ENCODE measurements around the gene NHP2. TPM values are rescaled to one million over a fixed set of nuclear protein-coding genes. Genes with fewer than 3 reads are reported as not detected.

The NHP2 gene
- polyA plus RNA-seq, 1 donor from 2014 or later, result 332 TPM

- Histone ChIP-seq H3K79me2 (replicated peaks; ENCODE audit: insufficient read depth, low read length) (peaks cover 12% of the 10 kb centered on the region), H3K9me2 (ENCODE audit: insufficient read depth, low read length) (no peaks in the 10 kb centered on the region), H3K27me3 (ENCODE audit: insufficient read depth, low read depth, low read length) (no peaks in the 10 kb centered on the region), H3K4me3 (ENCODE audit: low read length) (no peak overlapping the region), H4K20me1 (ENCODE audit: insufficient read depth) (peaks cover 11% of the 10 kb centered on the region), H3K27ac (ENCODE audit: low read length) (no peak overlapping the region), H3K4me2 (ENCODE audit: low read length) (no peak overlapping the region), H2AFZ (ENCODE audit: low read depth, low read length) (no peak overlapping the region), H3F3A (ENCODE audit: insufficient read depth, low read length, poor library complexity, severe bottlenecking) (no peaks in the 10 kb centered on the region), H3K9me3 (ENCODE audit: low read length) (no peaks in the 10 kb centered on the region), H3K9ac (ENCODE audit: low read length) (no peak overlapping the region), H3K36me3 (ENCODE audit: insufficient read depth, low read length) (no peaks in the 10 kb centered on the region)
- no peak for TF ChIP-seq TAF1 (IDR thresholded peaks at IDR 0.05; ENCODE audit: low read depth)
- TF ChIP-seq EP300 (conservative IDR thresholded peaks at IDR 0.05; ENCODE audit: poor library complexity, severe bottlenecking), result no peak
- no peak for TF ChIP-seq EZH2 (IDR thresholded peaks at IDR 0.05; ENCODE audit: borderline replicate concordance, insufficient read depth, low read length, poor library complexity, severe bottlenecking)
- no peak for TF ChIP-seq POLR2AphosphoS5 (IDR thresholded peaks at IDR 0.05)
- no peak for TF ChIP-seq RAD21 (conservative IDR thresholded peaks at IDR 0.05)
- no peak for TF ChIP-seq CTCF (IDR thresholded peaks at IDR 0.05; ENCODE audit: poor library complexity, severe bottlenecking)
- no peak for TF ChIP-seq SMC3 (conservative IDR thresholded peaks at IDR 0.05; ENCODE audit: poor library complexity)
- no peak for TF ChIP-seq MXI1 (conservative IDR thresholded peaks at IDR 0.05; ENCODE audit: poor library complexity, severe bottlenecking)
- no peak for TF ChIP-seq REST (IDR thresholded peaks at IDR 0.05; ENCODE audit: borderline replicate concordance)
Measured at GRCh38 chr5:178201221-178201926, 47.7 kb upstream of the NHP2 start.

GRCh38 chr5:178199581-178200434 is 46.1 kb upstream of the NHP2 start:
- no peak overlapping the region for H3K4me2 ChIP-seq (ENCODE audit: low read length)
- no peak overlapping the region for H2AFZ ChIP-seq (ENCODE audit: low read depth, low read length)
- H3K9me2 ChIP-seq (ENCODE audit: insufficient read depth, low read length), result no peaks in the 10 kb centered on the region
- H3K9me3 ChIP-seq (ENCODE audit: low read length), result no peaks in the 10 kb centered on the region
- H3K27me3 ChIP-seq (ENCODE audit: insufficient read depth, low read depth, low read length), result no peaks in the 10 kb centered on the region
- H3K36me3 ChIP-seq (ENCODE audit: insufficient read depth, low read length), result no peaks in the 10 kb centered on the region
- no peak for TF ChIP-seq REST (IDR thresholded peaks at IDR 0.05; ENCODE audit: borderline replicate concordance)
- no peak for TF ChIP-seq EZH2 (IDR thresholded peaks at IDR 0.05; ENCODE audit: borderline replicate concordance, insufficient read depth, low read length, poor library complexity, severe bottlenecking)
- no peak for TF ChIP-seq TAF1 (IDR thresholded peaks at IDR 0.05; ENCODE audit: low read depth)
- TF ChIP-seq MXI1 (conservative IDR thresholded peaks at IDR 0.05; ENCODE audit: poor library complexity, severe bottlenecking), result no peak
- no peak for TF ChIP-seq CTCF (IDR thresholded peaks at IDR 0.05; ENCODE audit: poor library complexity, severe bottlenecking)
- TF ChIP-seq RAD21 (conservative IDR thresholded peaks at IDR 0.05), result no peak
- no peak for TF ChIP-seq POLR2AphosphoS5 (IDR thresholded peaks at IDR 0.05)
- TF ChIP-seq EP300 (conservative IDR thresholded peaks at IDR 0.05; ENCODE audit: poor library complexity, severe bottlenecking), result no peak
- no peak for TF ChIP-seq SMC3 (conservative IDR thresholded peaks at IDR 0.05; ENCODE audit: poor library complexity)
- no peaks in the 10 kb centered on the region for H3K79me2 ChIP-seq (replicated peaks; ENCODE audit: insufficient read depth, low read length)
- H3K9ac ChIP-seq (ENCODE audit: low read length), result no peak overlapping the region
- no peak overlapping the region for H3K4me3 ChIP-seq (ENCODE audit: low read length)
- no peak overlapping the region for H3K27ac ChIP-seq (ENCODE audit: low read length)
- H3F3A ChIP-seq (ENCODE audit: insufficient read depth, low read length, poor library complexity, severe bottlenecking), result no peaks in the 10 kb centered on the region
- no peaks in the 10 kb centered on the region for H4K20me1 ChIP-seq (ENCODE audit: insufficient read depth)
